Kidney epithelial cell (primary cell): Measurements from ENCODE around the gene TNF. TPM values are rescaled to one million over a fixed set of nuclear protein-coding genes. Genes with fewer than 3 reads are reported as not detected.

Experiments
- DNase-seq: peaks from one replicate; pipeline ENCODE4 v3.0.0-alpha.2; 2010; ENCODE audit warnings: low read depth
- H3K27me3 ChIP-seq: 2 replicates; pipeline ENCODE4 v1.6.0; 2011; ENCODE audit warnings: low read length; ENCODE audit not compliant: control insufficient read depth, insufficient read depth
- H3K36me3 ChIP-seq: 2 replicates; pipeline ENCODE4 v1.5.1; 2011; ENCODE audit warnings: low read length; ENCODE audit not compliant: control insufficient read depth, insufficient read depth
- H3K4me3 ChIP-seq: 2 replicates; pipeline ENCODE4 v1.5.1; 2011; ENCODE audit warnings: low read depth, mild to moderate bottlenecking, control low read depth, low read length
- CTCF ChIP-seq: IDR thresholded peaks from 2 replicates; pipeline ENCODE4 v1.5.1; 2011; ENCODE audit warnings: mild to moderate bottlenecking, moderate library complexity, low read length, control low read depth, inconsistent platforms; ENCODE audit not compliant: insufficient read depth, poor library complexity, severe bottlenecking
- total RNA-seq: library from RNA; depleted of rRNA; stranded (reverse); fragments of >200 nt; gene quantifications from 2 replicates; pipeline ENCODE4 v1.2.3, GENCODE V29; 2015

The TNF gene
- total RNA-seq, 1 donor from 2014 or later, result 18.6 TPM

GRCh38 chr6:31576897-31577578 is 1.7 kb downstream of the TNF start:
- Histone ChIP-seq H3K27me3 (no peaks in the 10 kb centered on the region), H3K36me3 (no peaks in the 10 kb centered on the region), H3K4me3 (no peak overlapping the region)
- DNase-seq, result no peak
- no peak for TF ChIP-seq CTCF

GRCh38 chr6:31577579-31577966 is 2.2 kb downstream of the TNF start:
- no peak for TF ChIP-seq CTCF
- Histone ChIP-seq H3K36me3 (no peaks in the 10 kb centered on the region), H3K27me3 (no peaks in the 10 kb centered on the region), H3K4me3 (no peak overlapping the region)
- DNase-seq, result no peak

- Histone ChIP-seq H3K36me3 (no peaks in the 10 kb centered on the region), H3K4me3 (no peak overlapping the region), H3K27me3 (no peaks in the 10 kb centered on the region)
- no peak for TF ChIP-seq CTCF
- DNase-seq, result peak; percentile 67
These were observed 3.1 kb downstream of the TNF start for GRCh38 chr6:31578184-31579118.

GRCh38 chr6:31579119-31579505 is 3.7 kb downstream of the TNF start:
- H3K27me3 ChIP-seq, result no peaks in the 10 kb centered on the region
- TF ChIP-seq CTCF, result no peak
- DNase-seq, result no peak
- H3K36me3 ChIP-seq, result no peaks in the 10 kb centered on the region
- H3K4me3 ChIP-seq, result no peak overlapping the region

- H3K36me3 ChIP-seq, result no peaks in the 10 kb centered on the region
- H3K27me3 ChIP-seq, result no peaks in the 10 kb centered on the region
- no peak overlapping the region for H3K4me3 ChIP-seq
- no peak for DNase-seq
- TF ChIP-seq CTCF, result no peak
These were observed 4.4 kb downstream of the TNF start for GRCh38 chr6:31579546-31580437.
